Central memory CD8-positive, alpha-beta T cell (primary cell): ENCODE measurements around the gene FAM186B.
A peak's percentile ranks its signal among the peaks of the same experiment; 100 is the strongest.
"Not testable (repeated sequence)": the region's sequence is repeated elsewhere in the genome, so short reads cannot be mapped to it uniquely, and the experiment has no call there.

Source experiments
- ATAC-seq: fragments of 150-1000 bp; cut with Tn5 transposase; replicated peaks from 2 replicates; pipeline ENCODE4 v1.10.0; 2022; ENCODE audit warnings: mild to moderate bottlenecking, moderate FRiP score, moderate number of reproducible peaks; ENCODE audit not compliant: poor library complexity, severe bottlenecking; ENCODE audit errors: extremely low read depth
- DNase-seq, 2 donors: peaks; one replicate each; pipeline ENCODE4 v3.0.0; 2021; ENCODE audit warnings: low spot score in 2 of 2
- H3K27ac Mint-ChIP-seq: one replicate; pipeline ENCODE4 v1.8.0; 2022; ENCODE audit warnings: low read depth, mild to moderate bottlenecking, moderate library complexity, mixed read lengths
- H3K27me3 Mint-ChIP-seq: one replicate; pipeline ENCODE4 v1.8.0; 2022; ENCODE audit warnings: mixed read lengths
- H3K36me3 Mint-ChIP-seq: one replicate; pipeline ENCODE4 v1.8.0; 2022; ENCODE audit warnings: mild to moderate bottlenecking, moderate library complexity, mixed read lengths; ENCODE audit not compliant: insufficient read depth
- H3K4me1 Mint-ChIP-seq: one replicate; pipeline ENCODE4 v1.8.0; 2022; ENCODE audit warnings: mixed read lengths
- H3K4me3 Mint-ChIP-seq: one replicate; pipeline ENCODE4 v1.8.0; 2022; ENCODE audit warnings: mild to moderate bottlenecking, moderate library complexity, mixed read lengths
- H3K9me3 Mint-ChIP-seq: one replicate; pipeline ENCODE4 v1.8.0; 2022; ENCODE audit warnings: mixed read lengths

FAM186B gene, protein sequence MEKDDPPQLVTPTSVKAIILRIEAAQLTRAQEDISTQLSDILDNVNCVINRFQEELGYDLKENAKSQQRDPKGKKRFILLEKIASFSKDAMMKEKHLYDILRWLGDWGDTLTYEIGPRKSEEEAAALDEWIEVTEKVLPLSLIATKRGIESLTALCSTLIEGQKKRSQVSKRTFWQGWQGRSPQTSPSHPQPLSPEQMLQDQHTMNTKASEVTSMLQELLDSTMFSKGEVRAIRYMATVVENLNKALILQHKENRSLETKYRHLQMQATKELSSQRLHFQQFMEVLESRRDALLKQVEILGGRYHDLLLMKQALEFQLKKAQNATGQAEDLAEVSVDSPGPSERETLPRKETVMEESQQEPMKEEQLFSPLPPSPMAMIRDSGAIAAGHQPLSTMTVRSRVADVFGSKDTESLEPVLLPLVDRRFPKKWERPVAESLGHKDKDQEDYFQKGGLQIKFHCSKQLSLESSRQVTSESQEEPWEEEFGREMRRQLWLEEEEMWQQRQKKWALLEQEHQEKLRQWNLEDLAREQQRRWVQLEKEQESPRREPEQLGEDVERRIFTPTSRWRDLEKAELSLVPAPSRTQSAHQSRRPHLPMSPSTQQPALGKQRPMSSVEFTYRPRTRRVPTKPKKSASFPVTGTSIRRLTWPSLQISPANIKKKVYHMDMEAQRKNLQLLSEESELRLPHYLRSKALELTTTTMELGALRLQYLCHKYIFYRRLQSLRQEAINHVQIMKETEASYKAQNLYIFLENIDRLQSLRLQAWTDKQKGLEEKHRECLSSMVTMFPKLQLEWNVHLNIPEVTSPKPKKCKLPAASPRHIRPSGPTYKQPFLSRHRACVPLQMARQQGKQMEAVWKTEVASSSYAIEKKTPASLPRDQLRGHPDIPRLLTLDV

DNA sequence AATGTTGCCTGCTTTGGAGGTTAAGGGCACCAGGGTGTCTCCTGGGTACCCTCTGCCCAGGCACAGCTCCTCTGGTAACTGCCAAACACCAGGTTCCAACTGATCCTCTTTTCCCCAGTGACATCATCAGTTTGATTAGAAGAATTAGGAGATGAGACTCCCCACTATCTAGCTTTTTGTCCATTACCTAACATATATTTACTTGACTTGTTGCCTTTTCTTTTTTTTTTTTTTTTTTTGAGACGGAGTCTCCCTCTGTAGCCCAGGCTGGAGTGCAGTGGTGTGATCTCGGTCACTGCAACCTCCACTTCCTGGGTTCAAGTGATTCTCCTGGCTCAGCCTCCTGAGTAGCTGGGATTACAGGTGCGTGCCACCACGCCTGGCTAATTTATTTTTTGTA is at the start of gene FAM186B:
TSS of gene FAM186B (minus strand) at position 101 of the 400 bp plus-strand sequence. CDS start 162 bp downstream, outside the sequence.
- H3K27ac Mint-ChIP-seq, DNase-seq, ATAC-seq, H3K4me1 Mint-ChIP-seq, H3K4me3 Mint-ChIP-seq, H3K27me3 Mint-ChIP-seq, H3K36me3 Mint-ChIP-seq, H3K9me3 Mint-ChIP-seq: not testable (repeated sequence)

DNA sequence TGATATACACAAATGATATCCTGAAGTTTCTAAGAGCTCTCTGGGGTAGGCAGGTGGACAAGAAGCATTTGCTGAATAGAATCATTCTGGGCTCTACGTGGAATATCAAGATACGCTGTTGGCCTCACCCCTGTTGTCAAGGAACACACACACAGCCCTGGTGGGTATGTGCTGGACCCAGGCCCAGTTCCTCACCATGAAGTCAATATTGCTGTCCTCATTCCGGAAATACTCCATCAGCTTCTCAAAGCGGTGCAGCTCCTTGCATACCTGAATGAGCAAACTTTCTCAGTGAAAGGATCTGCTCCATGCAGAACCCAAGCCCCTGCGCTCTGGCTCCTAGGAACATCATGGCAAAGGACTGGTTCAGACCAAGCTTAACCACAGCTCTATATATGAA is 49.3 kb upstream of the FAM186B start:
- no peak for ATAC-seq
- Mint-ChIP-seq H3K27me3 (no peaks in the 10 kb centered on the region), H3K36me3 (peaks cover 15% of the 10 kb centered on the region), H3K4me3 (no peak overlapping the region), H3K4me1 (peaks cover 18% of the 10 kb centered on the region), H3K9me3 (no peaks in the 10 kb centered on the region), H3K27ac (peak overlapping the region; percentile 70)
- no peak for DNase-seq

DNA sequence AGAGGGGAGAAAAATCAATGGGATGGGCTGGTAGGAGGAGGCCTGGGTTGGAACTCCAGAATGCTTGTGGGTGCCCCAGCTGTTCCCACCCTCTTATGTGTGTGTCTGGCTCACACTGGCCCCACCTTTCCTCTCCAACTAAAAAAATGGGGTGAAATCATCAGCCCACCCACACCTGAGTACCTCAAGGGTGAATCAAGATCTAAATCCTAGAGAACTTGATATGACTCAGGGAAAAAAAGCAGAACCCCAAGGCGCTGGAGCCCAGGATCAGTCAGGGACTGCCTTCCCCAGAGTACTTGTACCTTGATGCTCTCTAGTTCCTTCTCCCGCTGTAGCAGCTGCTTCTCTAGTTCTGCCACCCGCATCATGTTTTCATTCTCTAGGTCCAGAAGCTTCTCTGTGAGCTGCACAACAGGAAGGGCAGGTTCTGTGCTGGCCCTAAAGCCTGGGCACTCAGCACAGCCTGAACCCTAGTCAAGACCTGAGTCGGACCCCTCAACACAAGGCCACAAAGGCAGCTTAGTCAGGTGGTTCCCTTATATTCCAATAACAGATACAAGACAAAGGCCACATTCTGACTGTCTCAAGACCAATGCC is 47.6 kb upstream of the FAM186B start:
- Mint-ChIP-seq H3K9me3 (no peaks in the 10 kb centered on the region), H3K27me3 (no peaks in the 10 kb centered on the region), H3K4me1 (peaks cover 29% of the 10 kb centered on the region), H3K36me3 (peaks cover 19% of the 10 kb centered on the region), H3K27ac (peak overlapping the region; percentile 70), H3K4me3 (no peak overlapping the region)
- DNase-seq (no peak), ATAC-seq (no peak)

DNA sequence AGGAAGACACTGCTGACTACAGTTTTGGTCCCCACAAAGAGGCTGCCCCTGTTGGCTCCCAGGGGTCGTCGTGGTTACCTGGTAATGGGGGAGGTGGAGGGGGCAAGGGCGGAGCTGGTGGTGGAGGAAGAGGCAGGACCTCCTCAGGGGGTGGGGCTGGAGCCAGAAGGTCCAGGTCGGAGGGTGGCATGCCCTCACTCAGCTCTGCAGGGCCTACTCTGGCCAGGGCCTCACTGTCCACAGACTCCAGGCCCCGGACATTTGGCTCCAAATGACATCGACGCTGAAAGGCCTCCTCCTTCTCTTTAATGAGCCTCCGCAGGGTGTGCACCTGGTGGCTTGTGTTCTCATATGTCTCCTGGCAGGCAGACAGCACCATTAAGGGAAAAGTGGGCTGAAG is 46.4 kb upstream of the FAM186B start:
- H3K4me3 Mint-ChIP-seq: no peak overlapping the region
- no peak for DNase-seq
- H3K4me1 Mint-ChIP-seq: peaks cover 26% of the 10 kb centered on the region
- no peak for ATAC-seq
- no peak overlapping the region for H3K27ac Mint-ChIP-seq
- no peaks in the 10 kb centered on the region for H3K9me3 Mint-ChIP-seq
- H3K27me3 Mint-ChIP-seq: no peaks in the 10 kb centered on the region
- peaks cover 21% of the 10 kb centered on the region for H3K36me3 Mint-ChIP-seq

DNA sequence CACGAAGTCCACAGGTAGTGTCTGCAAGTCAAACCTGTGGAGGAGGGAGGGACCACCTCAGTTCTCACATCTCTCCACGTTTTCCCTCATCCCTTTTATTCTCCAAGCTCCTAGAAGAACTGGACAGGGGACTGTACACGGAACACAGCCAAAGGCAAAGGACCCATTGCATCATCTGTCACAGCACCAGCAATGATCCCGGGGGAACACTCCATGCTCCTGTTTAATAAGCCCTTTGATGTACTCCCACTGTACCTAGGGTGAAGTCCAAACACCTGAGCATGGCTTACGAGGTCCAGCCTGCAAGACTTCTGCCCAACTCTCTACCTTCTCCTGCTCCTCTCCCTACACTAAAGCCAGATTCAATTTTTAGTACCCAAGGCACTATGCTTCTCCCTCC is 44.5 kb upstream of the FAM186B start:
- no peak for DNase-seq
- H3K27ac Mint-ChIP-seq: no peak overlapping the region
- no peak for ATAC-seq
- no peaks in the 10 kb centered on the region for H3K9me3 Mint-ChIP-seq
- peaks cover 29% of the 10 kb centered on the region for H3K4me1 Mint-ChIP-seq
- no peak overlapping the region for H3K4me3 Mint-ChIP-seq
- peaks cover 24% of the 10 kb centered on the region for H3K36me3 Mint-ChIP-seq
- H3K27me3 Mint-ChIP-seq: no peaks in the 10 kb centered on the region

DNA sequence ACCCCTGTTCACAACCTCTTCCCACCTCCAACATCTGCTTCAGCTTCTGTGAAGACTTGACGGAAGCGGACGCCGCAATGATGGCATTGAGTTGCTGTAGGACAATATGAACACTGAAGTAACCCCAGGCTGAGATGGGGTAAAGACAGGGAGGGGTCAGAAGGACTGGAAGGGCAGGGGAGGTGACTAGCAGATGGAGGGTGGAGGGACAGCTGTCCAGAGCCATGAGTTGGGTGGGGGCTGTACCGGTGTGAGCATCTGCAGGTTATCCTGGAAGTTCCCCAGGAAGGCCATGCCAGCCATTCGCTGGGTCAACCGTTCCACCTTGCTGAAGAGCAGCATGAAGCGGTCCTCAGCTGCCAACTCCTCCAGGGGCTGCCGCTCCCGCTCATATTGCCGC is 44.0 kb upstream of the FAM186B start:
- no peaks in the 10 kb centered on the region for H3K27me3 Mint-ChIP-seq
- H3K9me3 Mint-ChIP-seq: no peaks in the 10 kb centered on the region
- peaks cover 24% of the 10 kb centered on the region for H3K36me3 Mint-ChIP-seq
- H3K27ac Mint-ChIP-seq: peak overlapping the region; percentile 85
- ATAC-seq: no peak
- H3K4me1 Mint-ChIP-seq: peaks cover 34% of the 10 kb centered on the region
- no peak overlapping the region for H3K4me3 Mint-ChIP-seq
- no peak for DNase-seq

DNA sequence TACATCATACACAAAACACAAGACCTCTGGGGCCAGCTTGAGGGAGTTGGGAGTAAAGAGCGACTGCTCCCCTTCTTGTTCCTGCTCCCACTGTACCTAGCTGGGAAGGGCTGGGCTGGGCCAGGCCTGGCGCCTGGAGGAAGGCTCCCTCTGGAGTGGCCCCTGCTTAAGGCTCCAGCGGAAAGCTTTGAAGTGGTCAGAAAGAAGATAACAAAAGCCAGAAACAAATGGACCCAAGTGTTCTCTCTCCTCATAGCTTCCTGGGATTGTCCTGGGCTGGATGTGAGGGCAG is 43.2 kb upstream of the FAM186B start:
- H3K36me3 Mint-ChIP-seq: peaks cover 24% of the 10 kb centered on the region
- no peaks in the 10 kb centered on the region for H3K27me3 Mint-ChIP-seq
- H3K27ac Mint-ChIP-seq: peak overlapping the region; percentile 85

DNA sequence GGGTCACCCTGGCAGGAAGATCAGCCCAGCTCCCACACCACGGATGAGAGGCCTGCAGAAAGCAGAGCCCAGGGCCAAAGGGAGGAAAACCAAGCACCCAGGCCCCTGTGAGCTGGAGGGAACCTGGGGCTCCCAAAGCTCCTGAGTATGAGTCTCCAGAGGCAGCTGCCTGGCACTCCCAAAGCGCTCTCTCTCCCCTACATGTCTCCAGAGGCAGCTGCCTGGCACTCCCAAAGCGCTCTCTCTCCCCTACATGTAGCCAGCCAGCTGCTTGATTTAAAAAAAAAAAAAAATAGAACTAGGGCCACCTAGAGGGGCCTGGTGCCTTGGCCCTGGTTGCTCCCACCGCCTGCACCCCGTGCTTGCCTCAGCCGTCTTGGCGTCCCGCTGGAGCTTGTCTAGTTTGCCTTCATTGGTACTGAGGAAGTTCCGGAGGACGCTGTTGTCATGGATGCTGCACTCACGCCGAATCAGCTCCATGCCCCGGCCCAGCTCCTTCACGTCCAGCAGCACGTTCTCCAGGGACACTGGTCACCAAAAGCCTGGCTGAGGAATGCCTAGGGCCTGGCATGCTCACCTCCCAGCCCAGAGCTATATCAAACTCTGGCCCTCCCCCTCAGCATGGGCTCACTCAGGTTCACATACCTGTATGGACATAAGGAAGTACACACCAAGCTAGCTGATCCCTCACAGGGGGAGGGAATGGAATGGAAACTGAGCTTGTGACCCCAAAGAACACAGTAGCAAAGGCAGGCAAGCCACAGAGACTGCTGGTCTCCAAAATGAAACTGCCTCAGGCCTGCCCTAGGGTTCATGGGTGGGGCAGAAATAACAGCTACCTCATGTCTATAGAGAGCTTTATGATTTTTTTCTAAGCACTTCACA is 42.6 kb upstream of the FAM186B start:
- Mint-ChIP-seq H3K27me3 (no peaks in the 10 kb centered on the region), H3K27ac (peak overlapping the region; percentile 85), H3K4me3 (no peak overlapping the region), H3K9me3 (no peaks in the 10 kb centered on the region), H3K36me3 (peaks cover 24% of the 10 kb centered on the region), H3K4me1 (peaks cover 35% of the 10 kb centered on the region)
- DNase-seq: no peak
- no peak for ATAC-seq

More for the DNA sequence above, 43.2 kb upstream of the FAM186B start:
- DNase-seq (no peak), ATAC-seq (no peak)
- Mint-ChIP-seq H3K4me3 (no peak overlapping the region), H3K9me3 (no peaks in the 10 kb centered on the region), H3K4me1 (peaks cover 35% of the 10 kb centered on the region)

DNA sequence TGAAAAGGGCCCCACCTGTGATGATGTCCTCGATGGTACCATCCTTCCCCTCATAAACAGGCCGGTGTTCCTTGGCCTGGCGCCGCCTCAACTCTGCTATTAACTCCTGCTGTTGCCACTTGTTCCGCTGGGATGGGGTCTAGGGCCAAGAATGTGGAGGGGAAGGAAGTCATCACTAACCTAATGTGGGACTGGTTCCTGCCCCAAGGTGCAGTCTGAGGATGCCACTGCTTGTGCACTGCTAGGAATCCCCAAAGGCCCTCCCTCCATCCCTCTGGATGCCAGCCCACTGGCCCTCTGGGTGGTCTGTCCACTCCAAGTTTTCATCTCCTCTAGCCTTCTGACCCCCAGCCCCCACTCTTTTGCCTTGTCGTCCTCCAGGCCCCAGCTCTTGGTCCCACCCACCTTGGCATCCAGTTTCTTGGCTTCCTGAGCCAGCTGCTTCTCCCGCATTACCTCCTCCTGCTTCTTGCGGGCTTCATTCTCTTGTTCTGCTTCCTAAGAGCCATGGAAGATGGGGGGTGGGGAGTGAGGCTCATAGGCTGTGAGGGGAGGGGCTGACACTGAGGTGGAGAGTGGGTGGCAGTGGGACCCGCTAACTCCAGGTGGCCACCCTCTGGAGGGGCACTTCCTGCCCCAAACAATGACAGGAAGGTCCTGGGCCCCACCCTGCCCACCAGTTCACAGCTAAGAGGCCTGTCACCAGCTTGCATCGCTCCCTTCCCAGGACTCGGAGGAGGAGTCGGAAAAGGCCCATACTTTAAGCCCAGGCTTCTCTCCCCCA is 41.6 kb upstream of the FAM186B start:
- Mint-ChIP-seq H3K4me1 (peaks cover 35% of the 10 kb centered on the region), H3K27me3 (no peaks in the 10 kb centered on the region), H3K36me3 (peaks cover 21% of the 10 kb centered on the region), H3K27ac (peak overlapping the region; percentile 29), H3K9me3 (no peaks in the 10 kb centered on the region), H3K4me3 (no peak overlapping the region)
- DNase-seq: no peak
- ATAC-seq: no peak

DNA sequence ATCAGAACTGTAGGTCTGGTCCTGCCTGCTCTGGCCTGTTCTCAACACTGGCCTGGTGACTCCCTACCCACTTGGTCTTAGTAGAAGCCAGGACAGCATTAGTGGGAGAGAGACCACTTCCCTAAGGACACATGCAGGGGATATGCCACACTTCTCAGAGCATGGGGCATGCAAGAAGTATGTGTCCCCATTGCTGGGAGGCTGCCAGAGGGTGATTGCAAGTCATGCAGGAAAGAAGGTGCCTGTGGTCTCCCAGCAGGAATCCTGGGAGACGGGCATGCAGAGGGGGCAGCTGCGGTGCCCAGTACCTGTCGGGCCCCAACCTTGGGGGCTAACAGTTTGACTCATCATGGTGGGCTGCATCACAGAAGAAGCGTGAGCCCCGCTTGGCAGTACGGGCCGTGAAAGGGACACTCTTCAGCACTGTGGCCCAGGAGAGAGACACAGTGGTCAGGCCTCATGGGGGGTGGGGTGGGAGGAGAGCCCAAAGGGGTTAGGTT is 40.9 kb upstream of the FAM186B start:
- peak overlapping the region; percentile 84 for H3K27ac Mint-ChIP-seq
- no peaks in the 10 kb centered on the region for H3K27me3 Mint-ChIP-seq
- H3K9me3 Mint-ChIP-seq: no peaks in the 10 kb centered on the region
- peaks cover 21% of the 10 kb centered on the region for H3K36me3 Mint-ChIP-seq
- H3K4me3 Mint-ChIP-seq: no peak overlapping the region
- DNase-seq (no peak), ATAC-seq (no peak)
- H3K4me1 Mint-ChIP-seq: peaks cover 35% of the 10 kb centered on the region

DNA sequence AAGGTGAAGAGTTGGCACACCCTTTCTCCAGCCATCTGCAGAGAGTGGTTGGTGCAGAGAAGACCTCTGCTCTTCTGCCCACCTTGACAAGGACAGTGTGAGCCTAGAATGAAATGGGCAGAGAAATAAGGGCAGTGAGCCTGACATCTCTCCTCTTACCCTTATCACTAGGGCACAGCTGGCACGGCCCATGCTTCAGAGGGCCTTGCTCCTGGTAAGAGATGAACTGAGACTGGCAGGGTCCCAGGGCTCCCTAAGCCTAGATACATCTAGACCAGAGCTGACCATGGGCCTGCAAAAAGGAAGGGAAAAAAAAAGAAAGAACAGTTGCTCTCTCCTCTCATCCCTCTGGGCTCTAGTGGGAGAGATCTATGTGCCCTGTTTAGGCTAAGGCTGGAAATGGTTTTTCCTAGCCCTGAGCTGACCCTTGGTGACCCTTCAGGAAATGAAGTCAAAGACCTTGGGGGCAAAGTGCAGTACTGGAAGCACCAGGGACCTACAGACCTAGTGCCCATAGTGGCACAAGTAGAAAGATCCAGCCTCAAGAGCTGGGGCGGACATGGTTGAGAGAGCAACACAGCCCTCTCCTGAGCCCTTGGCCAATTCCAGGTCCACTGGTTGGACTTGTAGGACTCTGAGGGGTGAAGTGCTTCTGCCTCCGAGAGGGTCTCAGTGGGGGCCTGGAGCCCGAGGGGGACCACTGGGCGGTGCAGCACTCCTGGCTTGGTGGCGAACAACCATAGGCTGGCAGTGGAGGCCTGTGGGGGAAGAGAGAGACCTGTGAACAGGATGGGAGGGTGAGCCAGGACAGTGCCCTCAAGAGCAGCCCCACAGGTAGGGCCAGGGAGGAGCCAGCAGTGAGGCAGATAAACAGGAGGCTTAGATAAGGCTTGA is 40.0 kb upstream of the FAM186B start:
- peak overlapping the region; percentile 84 for H3K27ac Mint-ChIP-seq
- H3K36me3 Mint-ChIP-seq: peaks cover 18% of the 10 kb centered on the region
- no peaks in the 10 kb centered on the region for H3K9me3 Mint-ChIP-seq
- DNase-seq (no peak), ATAC-seq (no peak)
- H3K27me3 Mint-ChIP-seq: no peaks in the 10 kb centered on the region
- H3K4me1 Mint-ChIP-seq: peaks cover 35% of the 10 kb centered on the region
- no peak overlapping the region for H3K4me3 Mint-ChIP-seq
